Neural cell (in vitro differentiated cells): ENCODE measurements around the gene MCOLN1. TPM values are rescaled to one million over a fixed set of nuclear protein-coding genes. Genes with fewer than 3 reads are reported as not detected.

Experiments used
- H2AFZ ChIP-seq: fragments of 200-600, 300-800 bp; sonication (generic), shearing (Covaris generic); 2 replicates; pipeline ENCODE4 v1.6.0; 2014; ENCODE audit warnings: low read depth, mild to moderate bottlenecking, antibody characterized with exemption, low read length, moderate library complexity
- H3F3A ChIP-seq: fragments of 200-600 bp; shearing (Covaris generic); 2 replicates; pipeline ENCODE4 v1.6.1; 2016; ENCODE audit warnings: mild to moderate bottlenecking, moderate library complexity, mixed read lengths, antibody characterized with exemption, low read length; ENCODE audit not compliant: insufficient read depth, poor library complexity, severe bottlenecking
- H3K27ac ChIP-seq: fragments of 200-600, 300-800 bp; sonication (generic), shearing (Covaris generic); 2 replicates; pipeline ENCODE4 v1.5.1; 2014; ENCODE audit warnings: mild to moderate bottlenecking, low read length, moderate library complexity
- H3K27me3 ChIP-seq: fragments of 300-800, 200-600 bp; sonication (generic), shearing (Covaris generic); 2 replicates; pipeline ENCODE4 v1.6.0; 2014; ENCODE audit warnings: mild to moderate bottlenecking, low read depth, low read length, moderate library complexity; ENCODE audit not compliant: insufficient read depth
- H3K36me3 ChIP-seq: fragments of 300-800, 200-600 bp; sonication (generic), shearing (Covaris generic); 2 replicates; pipeline ENCODE4 v1.5.1; 2014; ENCODE audit warnings: mild to moderate bottlenecking, antibody characterized with exemption, low read length, moderate library complexity; ENCODE audit not compliant: insufficient read depth
- H3K4me2 ChIP-seq: fragments of 300-800, 200-600 bp; sonication (generic), shearing (Covaris generic); 2 replicates; pipeline ENCODE4 v1.6.0; 2014; ENCODE audit warnings: mild to moderate bottlenecking, low read length
- H3K4me3 ChIP-seq: fragments of 300-800, 200-600 bp; sonication (generic), shearing (Covaris generic); 2 replicates; pipeline ENCODE4 v1.5.1; 2014; ENCODE audit warnings: mild to moderate bottlenecking, low read length, moderate library complexity
- H3K79me2 ChIP-seq: fragments of 200-600 bp; shearing (Covaris generic); replicated peaks from 2 replicates; pipeline ENCODE4 v1.6.0; 2014; ENCODE audit warnings: mild to moderate bottlenecking, low read length, moderate library complexity; ENCODE audit not compliant: insufficient read depth
- H3K9ac ChIP-seq: fragments of 300-800, 200-600 bp; sonication (generic), shearing (Covaris generic); 2 replicates; pipeline ENCODE4 v1.6.1; 2016; ENCODE audit warnings: mild to moderate bottlenecking, low read length, mixed read lengths
- H3K9me2 ChIP-seq: fragments of 200-600 bp; shearing (Covaris generic); 2 replicates; pipeline ENCODE4 v1.6.1; 2016; ENCODE audit warnings: mild to moderate bottlenecking, low read length, mixed read lengths; ENCODE audit not compliant: insufficient read depth
- H3K9me3 ChIP-seq: fragments of 200-600, 300-800 bp; sonication (generic), shearing (Covaris generic); 2 replicates; pipeline ENCODE4 v1.6.1; 2016; ENCODE audit warnings: mild to moderate bottlenecking, mixed run types, low read length, moderate library complexity, mixed read lengths
- H4K20me1 ChIP-seq: fragments of 200-600 bp; shearing (Covaris generic); 2 replicates; pipeline ENCODE4 v1.6.1; 2016; ENCODE audit warnings: mild to moderate bottlenecking, mixed run types; ENCODE audit not compliant: insufficient read depth
- CTCF ChIP-seq: fragments of 450-650 bp; IDR thresholded peaks from 2 replicates; pipeline ENCODE4 v1.5.1; 2014; ENCODE audit warnings: antibody characterized with exemption, mild to moderate bottlenecking, moderate library complexity; ENCODE audit not compliant: poor library complexity, severe bottlenecking
- EP300 ChIP-seq: fragments of 450-650 bp; conservative IDR thresholded peaks from 2 replicates; pipeline ENCODE4 v1.6.1; 2014; ENCODE audit warnings: antibody characterized with exemption, mild to moderate bottlenecking, moderate library complexity; ENCODE audit not compliant: poor library complexity, severe bottlenecking
- EZH2 ChIP-seq: fragments of 200-600, 300-800 bp; shearing (Covaris generic), sonication (generic); IDR thresholded peaks from 2 replicates; pipeline ENCODE4 v1.6.1; 2014; ENCODE audit warnings: antibody characterized with exemption, low read length, borderline replicate concordance, mild to moderate bottlenecking; ENCODE audit not compliant: insufficient read depth, poor library complexity, severe bottlenecking
- MXI1 ChIP-seq: fragments of 450-650 bp; conservative IDR thresholded peaks from 2 replicates; pipeline ENCODE4 v1.6.1; 2014; ENCODE audit warnings: antibody characterized with exemption, mild to moderate bottlenecking; ENCODE audit not compliant: poor library complexity, severe bottlenecking
- POLR2AphosphoS5 ChIP-seq: IDR thresholded peaks from 2 replicates; pipeline ENCODE4 v1.6.1; 2012
- RAD21 ChIP-seq: fragments of 450-650 bp; conservative IDR thresholded peaks from 2 replicates; pipeline ENCODE4 v1.6.1; 2014; ENCODE audit warnings: antibody characterized with exemption, mild to moderate bottlenecking, moderate library complexity
- REST ChIP-seq: IDR thresholded peaks from 2 replicates; pipeline ENCODE4 v1.6.1; 2012; ENCODE audit warnings: borderline replicate concordance
- SMC3 ChIP-seq: fragments of 450-650 bp; conservative IDR thresholded peaks from 2 replicates; pipeline ENCODE4 v1.6.1; 2014; ENCODE audit warnings: antibody characterized with exemption, mild to moderate bottlenecking, moderate library complexity; ENCODE audit not compliant: poor library complexity
- TAF1 ChIP-seq: IDR thresholded peaks from 2 replicates; pipeline ENCODE4 v1.6.1; 2012; ENCODE audit warnings: low read depth
- polyA plus RNA-seq: library from polyadenylated mRNA; depleted of rRNA; stranded (reverse); fragments of >200 nt; gene quantifications from 2 replicates; pipeline ENCODE4 v1.2.3, GENCODE V29; 2014

Gene MCOLN1
- polyA plus RNA-seq, 1 donor from 2014 or later, result 16.9 TPM

- TF ChIP-seq EP300, result no peak
- TF ChIP-seq EZH2, result no peak
- no peak for TF ChIP-seq REST
- TF ChIP-seq POLR2AphosphoS5, result no peak
- no peak for TF ChIP-seq MXI1
- TF ChIP-seq RAD21, result no peak
- no peak for TF ChIP-seq SMC3
- no peak for TF ChIP-seq TAF1
- no peak for TF ChIP-seq CTCF
- Histone ChIP-seq H3K9ac (no peak overlapping the region), H3K9me2 (no peaks in the 10 kb centered on the region), H4K20me1 (no peaks in the 10 kb centered on the region), H3F3A (no peaks in the 10 kb centered on the region), H3K27me3 (no peaks in the 10 kb centered on the region), H3K9me3 (no peaks in the 10 kb centered on the region), H3K4me3 (no peak overlapping the region), H3K4me2 (no peak overlapping the region), H3K27ac (no peak overlapping the region), H3K79me2 (no peaks in the 10 kb centered on the region), H2AFZ (no peak overlapping the region), H3K36me3 (no peaks in the 10 kb centered on the region)
Measured at GRCh38 chr19:7478843-7479227, 43.6 kb upstream of the MCOLN1 start.

GRCh38 chr19:7480222-7480969 lies 42.0 kb upstream of the MCOLN1 start:
- H3K4me3 ChIP-seq, result no peak overlapping the region
- no peaks in the 10 kb centered on the region for H4K20me1 ChIP-seq
- no peaks in the 10 kb centered on the region for H3K9me3 ChIP-seq
- no peaks in the 10 kb centered on the region for H3K27me3 ChIP-seq
- H3F3A ChIP-seq, result no peaks in the 10 kb centered on the region
- H3K27ac ChIP-seq, result no peak overlapping the region
- H3K9ac ChIP-seq, result no peak overlapping the region
- H3K9me2 ChIP-seq, result no peaks in the 10 kb centered on the region
- H2AFZ ChIP-seq, result no peak overlapping the region
- H3K79me2 ChIP-seq, result no peaks in the 10 kb centered on the region
- TF ChIP-seq POLR2AphosphoS5 (no peak), REST (no peak), SMC3 (no peak), RAD21 (no peak), EZH2 (no peak), TAF1 (no peak), MXI1 (no peak), CTCF (no peak), EP300 (no peak)
- H3K36me3 ChIP-seq, result no peaks in the 10 kb centered on the region
- H3K4me2 ChIP-seq, result no peak overlapping the region
